Breast epithelium (tissue), 4 donors: ENCODE measurements around the gene HIBCH. TPM values are rescaled to one million over a fixed set of nuclear protein-coding genes. Genes with fewer than 3 reads are reported as not detected.

Experiments used
- DNase-seq, 2 donors: peaks; one replicate each; pipeline ENCODE4 v3.0.0-alpha.2; 2019; ENCODE audit warnings: low spot score in 2 of 2
- H3K27ac ChIP-seq, 2 donors: fragments of 200-600 bp; sonication (generic) in 1 of 2; one replicate each; pipeline ENCODE4 v1.5.1; 2016 to 2019; ENCODE audit warnings: mild to moderate bottlenecking in 1 of 2
- H3K27me3 ChIP-seq, 2 donors: fragments of 200-600 bp; sonication (generic) in 1 of 2; one replicate each; pipeline versions ENCODE4 v1.5.1 to v1.6.0; 2017 to 2019; ENCODE audit warnings: control low read depth in 1 of 2, mild to moderate bottlenecking in 1 of 2
- H3K36me3 ChIP-seq: fragments of 200-600 bp; one replicate; pipeline ENCODE4 v1.5.1; 2019
- H3K4me1 ChIP-seq, 2 donors: fragments of 200-600 bp; sonication (generic); one replicate each; pipeline ENCODE4 v1.5.1; 2016 to 2019; ENCODE audit warnings: control low read depth in 1 of 2
- H3K4me3 ChIP-seq, 3 donors: fragments of 200-600 bp; sonication (generic); 1 replicate in 2 of 3; 2 replicates in 1 of 3; pipeline ENCODE4 v1.5.1; 2016 to 2019; ENCODE audit warnings: mild to moderate bottlenecking in 3 of 3, moderate library complexity in 2 of 3
- H3K9me3 ChIP-seq, 2 donors: fragments of 200-600 bp; sonication (generic) in 1 of 2; one replicate each; pipeline ENCODE4 v1.5.1; 2016 to 2019; ENCODE audit warnings: control low read depth in 1 of 2
- POLR2A ChIP-seq: fragments of 450-650 bp; IDR thresholded peaks from one replicate; pipeline ENCODE4 v1.6.1; 2016; ENCODE audit warnings: antibody characterized with exemption, mild to moderate bottlenecking, moderate library complexity
- POLR2AphosphoS5 ChIP-seq, 3 donors: sonication (generic); formaldehyde crosslinking; IDR thresholded peaks; one replicate each; pipeline ENCODE4 v1.6.1; 2017; ENCODE audit warnings: antibody characterized with exemption in 3 of 3
- intact Hi-C: fragments of 100-400 bp; cut with DNase I; formaldehyde crosslinking; loops from one replicate; pipeline ENCODE4 v1.15.1; 2023; ENCODE audit warnings: low total_unique reads
- total RNA-seq, 3 donors: library from RNA; depleted of rRNA; stranded (reverse); fragments of >200 nt; gene quantifications; one replicate each; pipeline ENCODE4 v1.1.0, GENCODE V29; 2016
- TF ChIP-seq, protein P1 (sequence below), 3 donors: fragments of 450-650 bp; IDR thresholded peaks; one replicate each; pipeline ENCODE4 v1.5.1; 2016 to 2017; ENCODE audit warnings: antibody characterized with exemption in 3 of 3, mild to moderate bottlenecking in 3 of 3, moderate library complexity in 3 of 3

The HIBCH gene
- total RNA-seq, 3 donors from 2014 or later = 22.2 to 31.8 (median 22.9) TPM

DNA sequence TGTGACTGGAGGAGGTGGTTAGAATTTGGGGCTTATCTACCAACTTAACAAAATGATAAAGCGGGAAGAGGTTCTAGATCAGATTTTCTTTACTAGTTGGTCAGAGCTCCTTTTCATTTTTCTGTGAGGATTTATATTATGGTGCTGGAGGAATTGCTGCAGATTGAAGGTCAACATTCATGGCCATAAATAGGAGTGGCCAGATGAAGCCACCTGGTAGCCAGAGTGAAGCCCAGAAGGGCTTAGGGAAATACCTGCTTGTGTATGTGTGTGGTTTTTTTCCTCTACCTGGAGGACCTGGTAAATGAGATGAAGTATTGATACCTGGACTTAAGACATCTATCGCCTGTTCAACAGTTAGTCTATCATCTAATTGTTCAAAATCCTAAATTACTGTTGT is 134.2 kb downstream of the HIBCH start:
- no peaks in the 10 kb centered on the region for H3K4me1 ChIP-seq
- DNase-seq = no peak
- H3K4me3 ChIP-seq = no peak overlapping the region
- H3K27me3 ChIP-seq = no peaks in the 10 kb centered on the region
- no peaks in the 10 kb centered on the region for H3K9me3 ChIP-seq
- no peak overlapping the region for H3K27ac ChIP-seq
- no peaks in the 10 kb centered on the region for H3K36me3 ChIP-seq
- intact Hi-C loops = loop anchor here (5.0 kb wide), 1 partner anchor 73 kb away; no protein-coding TSS in a partner anchor
- TF ChIP-seq, protein P1, sequence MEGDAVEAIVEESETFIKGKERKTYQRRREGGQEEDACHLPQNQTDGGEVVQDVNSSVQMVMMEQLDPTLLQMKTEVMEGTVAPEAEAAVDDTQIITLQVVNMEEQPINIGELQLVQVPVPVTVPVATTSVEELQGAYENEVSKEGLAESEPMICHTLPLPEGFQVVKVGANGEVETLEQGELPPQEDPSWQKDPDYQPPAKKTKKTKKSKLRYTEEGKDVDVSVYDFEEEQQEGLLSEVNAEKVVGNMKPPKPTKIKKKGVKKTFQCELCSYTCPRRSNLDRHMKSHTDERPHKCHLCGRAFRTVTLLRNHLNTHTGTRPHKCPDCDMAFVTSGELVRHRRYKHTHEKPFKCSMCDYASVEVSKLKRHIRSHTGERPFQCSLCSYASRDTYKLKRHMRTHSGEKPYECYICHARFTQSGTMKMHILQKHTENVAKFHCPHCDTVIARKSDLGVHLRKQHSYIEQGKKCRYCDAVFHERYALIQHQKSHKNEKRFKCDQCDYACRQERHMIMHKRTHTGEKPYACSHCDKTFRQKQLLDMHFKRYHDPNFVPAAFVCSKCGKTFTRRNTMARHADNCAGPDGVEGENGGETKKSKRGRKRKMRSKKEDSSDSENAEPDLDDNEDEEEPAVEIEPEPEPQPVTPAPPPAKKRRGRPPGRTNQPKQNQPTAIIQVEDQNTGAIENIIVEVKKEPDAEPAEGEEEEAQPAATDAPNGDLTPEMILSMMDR (IDR thresholded peaks at IDR 0.05) = no peak
- TF ChIP-seq POLR2A = no peak

DNA sequence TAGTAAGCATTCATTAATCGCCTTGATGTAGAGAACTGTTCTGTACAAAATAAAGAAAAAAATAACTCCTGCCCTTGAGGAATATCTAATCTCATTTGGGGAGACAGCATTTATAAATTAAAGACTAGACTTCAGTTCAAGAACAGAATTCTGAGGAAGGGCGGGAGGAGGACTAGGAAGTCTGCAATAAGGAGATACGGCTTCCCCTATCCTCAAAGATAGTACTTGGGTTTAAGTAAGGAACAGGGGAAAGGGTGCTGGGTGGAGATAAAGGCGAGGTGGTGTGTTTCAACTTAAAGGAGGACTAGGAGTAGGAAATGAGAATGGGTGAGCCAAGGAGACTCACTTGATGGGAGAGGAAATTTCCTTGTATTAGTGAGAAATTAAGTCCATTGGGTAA is 135.2 kb downstream of the HIBCH start:
- intact Hi-C loops = no loop called here
- Histone ChIP-seq H3K36me3 (no peaks in the 10 kb centered on the region), H3K27ac (no peak overlapping the region), H3K27me3 (no peaks in the 10 kb centered on the region), H3K4me1 (no peaks in the 10 kb centered on the region), H3K9me3 (no peaks in the 10 kb centered on the region), H3K4me3 (no peak overlapping the region)
- TF ChIP-seq, protein P1 (IDR thresholded peaks at IDR 0.05) = no peak
- no peak for TF ChIP-seq POLR2AphosphoS5 (IDR thresholded peaks at IDR 0.05)
- no peak for TF ChIP-seq POLR2A
- no peak for DNase-seq

DNA sequence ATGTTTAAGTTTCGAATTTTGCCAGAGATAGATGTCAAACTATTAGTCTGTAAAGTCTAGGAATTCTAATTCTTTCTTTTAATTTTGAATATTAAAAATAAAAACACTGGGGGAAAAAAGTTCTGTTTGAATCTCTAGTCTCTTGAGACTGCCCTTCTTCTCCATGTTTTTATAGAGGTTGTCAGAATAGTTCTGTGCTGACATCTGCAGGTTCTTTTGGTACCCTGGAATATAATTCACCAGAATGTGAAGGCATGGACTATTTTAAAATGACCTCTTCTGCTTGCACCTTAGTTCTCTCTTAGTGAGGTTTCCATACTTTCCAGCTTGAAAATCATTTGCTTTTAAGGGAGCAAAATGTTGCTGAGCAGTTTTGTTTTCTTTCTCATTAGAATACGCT is 136.1 kb downstream of the HIBCH start:
- Histone ChIP-seq H3K9me3 (no peaks in the 10 kb centered on the region), H3K4me3 (no peak overlapping the region), H3K27me3 (no peaks in the 10 kb centered on the region), H3K27ac (no peak overlapping the region), H3K36me3 (no peaks in the 10 kb centered on the region), H3K4me1 (no peaks in the 10 kb centered on the region)
- DNase-seq = no peak
- no peak for TF ChIP-seq POLR2AphosphoS5 (IDR thresholded peaks at IDR 0.05)
- TF ChIP-seq, protein P1 (IDR thresholded peaks at IDR 0.05) = peak in 1 of 3 donors; percentile 20
- intact Hi-C loops = no loop called here

DNA sequence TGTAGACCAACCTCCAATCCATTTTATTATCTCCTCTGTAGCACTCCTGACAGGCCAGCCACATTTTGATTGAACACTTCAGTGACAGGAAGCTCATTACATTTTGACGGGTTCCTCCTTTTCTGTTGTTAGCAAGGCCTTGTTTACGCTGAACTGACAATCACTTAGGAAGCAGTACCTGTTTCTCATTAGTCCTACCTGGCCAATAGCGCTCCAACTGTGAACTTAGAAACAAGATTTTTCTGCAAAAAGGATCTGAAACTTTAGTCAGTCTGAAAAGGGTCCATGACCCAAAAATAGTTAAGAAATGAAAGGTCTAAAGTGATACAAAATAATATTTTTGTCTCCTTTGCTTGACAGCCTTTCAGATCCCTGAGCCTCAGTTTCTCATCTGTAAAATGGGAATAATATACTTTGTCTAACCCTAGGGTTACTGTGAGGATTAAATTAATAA is 137.5 kb downstream of the HIBCH start:
- Histone ChIP-seq H3K27me3 (no peaks in the 10 kb centered on the region), H3K4me1 (no peaks in the 10 kb centered on the region), H3K36me3 (no peaks in the 10 kb centered on the region), H3K9me3 (no peaks in the 10 kb centered on the region), H3K4me3 (no peak overlapping the region), H3K27ac (peak overlapping the region in 1 of 2 donors; percentile 14)
- intact Hi-C loops = no loop called here
- no peak for DNase-seq
- TF ChIP-seq POLR2A (no peak), POLR2AphosphoS5 (IDR thresholded peaks at IDR 0.05) (no peak)
- TF ChIP-seq, protein P1 (IDR thresholded peaks at IDR 0.05) = no peak

DNA sequence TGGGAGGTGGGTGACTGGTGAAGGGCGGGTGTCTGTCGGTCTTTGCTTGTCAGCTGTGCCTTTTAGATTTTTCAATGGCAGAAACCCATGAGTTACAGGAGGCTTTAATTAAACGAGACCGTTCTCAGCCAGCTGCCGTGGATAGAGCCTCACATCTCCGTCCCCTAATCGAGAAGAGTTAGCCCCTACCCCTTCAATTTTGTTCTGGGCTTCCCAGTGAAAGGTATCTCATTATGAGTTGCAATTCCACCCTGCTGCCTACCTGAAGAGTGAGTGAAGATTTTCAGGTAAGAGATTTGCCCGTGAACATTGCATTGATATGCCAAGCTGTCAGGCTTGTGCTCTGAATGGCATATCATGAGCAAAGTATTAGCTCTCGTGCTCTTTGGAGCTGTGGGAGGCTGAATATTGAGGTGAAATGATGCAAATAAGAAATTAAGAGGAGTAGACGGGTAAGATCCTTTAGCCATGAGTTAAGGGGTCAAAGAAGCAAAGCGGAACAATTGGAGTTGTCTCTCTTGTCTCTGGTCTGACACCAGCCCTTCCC is 138.4 kb downstream of the HIBCH start:
- H3K9me3 ChIP-seq = no peaks in the 10 kb centered on the region
- H3K27me3 ChIP-seq = no peaks in the 10 kb centered on the region
- no peak for TF ChIP-seq POLR2A
- no peak for TF ChIP-seq POLR2AphosphoS5 (IDR thresholded peaks at IDR 0.05)
- TF ChIP-seq, protein P1 (IDR thresholded peaks at IDR 0.05) = no peak
- H3K4me3 ChIP-seq = peak overlapping the region; percentile 47 to 82 (median 69)
- peak overlapping the region; percentile 89 to 91 for H3K27ac ChIP-seq
- no peak for DNase-seq
- intact Hi-C loops = no loop called here
- no peaks in the 10 kb centered on the region for H3K36me3 ChIP-seq
- no peaks in the 10 kb centered on the region for H3K4me1 ChIP-seq
